Measurements from ENCODE around the gene HRH3. TPM values are rescaled to one million over a fixed set of nuclear protein-coding genes. Genes with fewer than 3 reads are reported as not detected.

HRH3 gene
- total and polyA plus RNA-seq, 2 donors (not counting 1 experiment from before 2014, with no cell fraction given) = not detected

DNA sequence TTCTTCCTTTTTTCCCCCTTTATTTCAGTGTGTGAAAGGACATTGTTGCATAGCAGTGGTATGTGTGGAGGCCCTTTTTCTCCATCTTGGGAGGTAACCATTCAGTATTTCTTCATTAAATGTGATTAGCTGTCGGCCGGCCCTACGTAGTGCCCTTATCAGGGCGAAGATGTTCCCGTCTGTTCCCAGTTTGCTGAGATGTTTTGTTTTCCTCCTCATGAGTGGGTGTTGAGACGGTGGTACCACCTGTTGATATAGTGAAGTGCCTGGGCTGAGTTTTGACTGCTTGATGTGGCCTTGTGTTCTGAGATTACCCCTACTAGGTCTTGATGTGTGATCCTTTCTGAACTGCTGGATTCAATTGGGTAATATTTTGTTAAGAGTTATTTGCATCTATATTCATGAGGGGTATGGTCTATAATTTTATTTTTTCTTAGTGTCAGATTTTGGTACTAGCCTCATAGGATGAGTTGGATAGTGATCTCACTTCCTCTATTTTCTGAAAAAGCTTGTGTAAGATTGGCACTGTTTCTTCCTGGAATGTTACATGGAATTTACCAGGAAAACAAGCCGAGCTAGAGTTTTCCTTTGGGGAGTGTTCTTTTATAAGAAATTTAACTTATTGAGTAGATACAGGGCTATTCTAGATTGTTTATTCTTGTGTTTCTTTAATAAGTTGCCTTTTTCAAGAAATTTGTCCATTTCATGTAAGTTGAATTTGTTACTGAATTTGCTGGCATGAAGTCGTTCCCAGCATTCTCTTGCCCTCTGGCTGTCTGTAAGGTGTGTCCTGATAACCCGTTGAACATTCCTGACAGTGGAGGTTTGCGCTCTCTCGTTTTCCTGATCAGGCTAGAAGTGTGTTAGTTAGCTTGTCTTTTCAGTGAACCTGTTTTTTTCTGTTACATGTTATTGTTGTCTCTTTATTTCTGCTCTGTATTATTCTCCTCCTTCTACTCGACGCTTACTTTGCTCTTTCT lies 32.9 kb downstream of the HRH3 start:
- H3K4me1 Mint-ChIP-seq = peaks cover 36% of the 10 kb centered on the region
- no peak overlapping the region for H3K27ac Mint-ChIP-seq
- CTCF ChIA-PET = no interaction called here
- no peak overlapping the region for H3K4me3 Mint-ChIP-seq
- H3K4me3 ChIP-seq (ENCODE audit: control extremely low read depth in 1 of 5, extremely low read depth in 1 of 5, insufficient read depth in 1 of 5, low read depth in 2 of 5, low read length in 4 of 5) = no peak overlapping the region
- no peaks in the 10 kb centered on the region for H3K9me3 Mint-ChIP-seq (ENCODE audit: insufficient read depth)
- intact Hi-C loops (cut with micrococcal nuclease) = no loop called here
- H3K9ac ChIP-seq (ENCODE audit: low read length) = no peak overlapping the region
- H2AFZ ChIP-seq (ENCODE audit: insufficient read depth, low read depth, low read length, poor library complexity, severe bottlenecking) = no peak overlapping the region
- peaks cover 25% of the 10 kb centered on the region for H4K20me1 ChIP-seq (ENCODE audit: control insufficient read depth, insufficient read depth, low read length, poor library complexity, severe bottlenecking)
- no peak overlapping the region for H3K27ac ChIP-seq (ENCODE audit: low read length in 2 of 2)
- no peaks in the 10 kb centered on the region for H3K27me3 Mint-ChIP-seq
- H3K4me1 ChIP-seq (ENCODE audit: control insufficient read depth in 2 of 2, insufficient read depth in 2 of 2, low read length in 2 of 2) = peaks cover 8 to 14% of the 10 kb centered on the region in 2 donors
- DNase-seq = no peak
- no peak for TF ChIP-seq CTCF (IDR thresholded peaks at IDR 0.05)
- TF ChIP-seq EZH2 (IDR thresholded peaks at IDR 0.05; ENCODE audit: borderline replicate concordance, insufficient read depth, low read depth, low read length, poor library complexity, severe bottlenecking) = no peak
- no peak overlapping the region for H3K4me2 ChIP-seq (replicated peaks; ENCODE audit: low read depth, low read length, poor library complexity, severe bottlenecking)
- H3K36me3 ChIP-seq (replicated peaks in 1 of 2; ENCODE audit: control extremely low read depth in 1 of 2, control insufficient read depth in 1 of 2, extremely low read depth in 1 of 2, insufficient read depth in 2 of 2, low read length in 1 of 2) = peaks cover 4 to 25% of the 10 kb centered on the region in 2 experiments
- POLR2A ChIA-PET = no interaction called here
- H3K27me3 ChIP-seq (replicated peaks in 1 of 4; ENCODE audit: control extremely low read depth in 1 of 4, control insufficient read depth in 3 of 4, insufficient read depth in 4 of 4, low read length in 3 of 4) = no peaks in the 10 kb centered on the region
- WGBS (ENCODE audit: insufficient coverage) = 100% methylated on average over 8 of the region's 13 CpGs
- ATAC-seq (ENCODE audit: low read depth) = no peak
- H3K9me3 ChIP-seq (ENCODE audit: control extremely low read depth in 1 of 3, control insufficient read depth in 2 of 3, insufficient read depth in 1 of 3, low read length in 2 of 3) = no peaks in the 10 kb centered on the region
- peaks cover 80% of the 10 kb centered on the region for H3K79me2 ChIP-seq (ENCODE audit: control insufficient read depth, insufficient read depth, low read length)

- no peak overlapping the region for H3K9ac ChIP-seq (ENCODE audit: low read length)
- H3K9me3 ChIP-seq (ENCODE audit: control extremely low read depth in 1 of 3, control insufficient read depth in 2 of 3, insufficient read depth in 1 of 3, low read length in 2 of 3) = no peaks in the 10 kb centered on the region
- H3K4me1 ChIP-seq (ENCODE audit: control insufficient read depth in 2 of 2, insufficient read depth in 2 of 2, low read length in 2 of 2) = peaks cover 13 to 18% of the 10 kb centered on the region in 2 donors
- peak overlapping the region in 1 of 5 experiments; percentile 15 for H3K4me3 ChIP-seq (ENCODE audit: control extremely low read depth in 1 of 5, extremely low read depth in 1 of 5, insufficient read depth in 1 of 5, low read depth in 2 of 5, low read length in 4 of 5)
- peaks cover 74% of the 10 kb centered on the region for H3K79me2 ChIP-seq (ENCODE audit: control insufficient read depth, insufficient read depth, low read length)
- 100% methylated on average over 1 of the region's 3 CpGs for WGBS (ENCODE audit: insufficient coverage)
- H3K27me3 ChIP-seq (replicated peaks in 1 of 4; ENCODE audit: control extremely low read depth in 1 of 4, control insufficient read depth in 3 of 4, insufficient read depth in 4 of 4, low read length in 3 of 4) = no peaks in the 10 kb centered on the region
- H3K36me3 ChIP-seq (replicated peaks in 1 of 2; ENCODE audit: control extremely low read depth in 1 of 2, control insufficient read depth in 1 of 2, extremely low read depth in 1 of 2, insufficient read depth in 2 of 2, low read length in 1 of 2) = peaks cover 4 to 18% of the 10 kb centered on the region in 2 experiments
- DNase-seq (no peak), ATAC-seq (ENCODE audit: low read depth) (no peak)
- peaks cover 20% of the 10 kb centered on the region for H4K20me1 ChIP-seq (ENCODE audit: control insufficient read depth, insufficient read depth, low read length, poor library complexity, severe bottlenecking)
- intact Hi-C loops (cut with micrococcal nuclease) = no loop called here
- no peaks in the 10 kb centered on the region for H3K9me3 Mint-ChIP-seq (ENCODE audit: insufficient read depth)
- peak overlapping the region; percentile 32 for H3K4me3 Mint-ChIP-seq
- TF ChIP-seq CTCF (IDR thresholded peaks at IDR 0.05) (no peak), EZH2 (IDR thresholded peaks at IDR 0.05; ENCODE audit: borderline replicate concordance, insufficient read depth, low read depth, low read length, poor library complexity, severe bottlenecking) (no peak)
- CTCF ChIA-PET = no interaction called here
- POLR2A ChIA-PET = no interaction called here
- H3K4me2 ChIP-seq (replicated peaks; ENCODE audit: low read depth, low read length, poor library complexity, severe bottlenecking) = no peak overlapping the region
- H3K27ac Mint-ChIP-seq = no peak overlapping the region
- no peak overlapping the region for H3K27ac ChIP-seq (ENCODE audit: low read length in 2 of 2)
- peaks cover 42% of the 10 kb centered on the region for H3K4me1 Mint-ChIP-seq
- H2AFZ ChIP-seq (ENCODE audit: insufficient read depth, low read depth, low read length, poor library complexity, severe bottlenecking) = no peak overlapping the region
- no peaks in the 10 kb centered on the region for H3K27me3 Mint-ChIP-seq
These were observed 34.0 kb downstream of the HRH3 start for GRCh38 chr20:62186096-62186426.

All from B cell (primary cell).